ENCODE data around the gene OBSCN. TPM values are rescaled to one million over a fixed set of nuclear protein-coding genes. Genes with fewer than 3 reads are reported as not detected.

Gene OBSCN
- total and polyA plus RNA-seq, 4 donors = 0.54 to 5.6 (median 2.7) TPM

- H3K36me3 ChIP-seq (ENCODE audit: control insufficient read depth in 4 of 4, insufficient read depth in 3 of 4, low read depth in 1 of 4, low read length in 3 of 4) = no peaks in the 10 kb centered on the region
- WGBS = 93% methylated on average over 18 of the region's 18 CpGs
- no peak for DNase-seq (ENCODE audit: low spot score)
Measured at GRCh38 chr1:228334954-228335353, 127.1 kb downstream of the OBSCN start.

More at GRCh38 chr1:228334954-228335353, 127.1 kb downstream of the OBSCN start:
- no peaks in the 10 kb centered on the region for H3K4me1 ChIP-seq (ENCODE audit: control insufficient read depth in 4 of 4, insufficient read depth in 4 of 4, low read length in 3 of 4)
- H3K9me3 ChIP-seq (ENCODE audit: control insufficient read depth in 4 of 4, low read length in 3 of 4) = no peaks in the 10 kb centered on the region
- no peaks in the 10 kb centered on the region for H3K27me3 ChIP-seq (ENCODE audit: control insufficient read depth in 4 of 4, insufficient read depth in 4 of 4, low read length in 3 of 4)
- no peak overlapping the region for H3K27ac ChIP-seq (ENCODE audit: low read depth in 1 of 2, low read length in 2 of 2)
- TF ChIP-seq, protein P1, sequence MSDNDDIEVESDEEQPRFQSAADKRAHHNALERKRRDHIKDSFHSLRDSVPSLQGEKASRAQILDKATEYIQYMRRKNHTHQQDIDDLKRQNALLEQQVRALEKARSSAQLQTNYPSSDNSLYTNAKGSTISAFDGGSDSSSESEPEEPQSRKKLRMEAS (IDR thresholded peaks at IDR 0.05) = no peak
- TF ChIP-seq, protein P2, sequence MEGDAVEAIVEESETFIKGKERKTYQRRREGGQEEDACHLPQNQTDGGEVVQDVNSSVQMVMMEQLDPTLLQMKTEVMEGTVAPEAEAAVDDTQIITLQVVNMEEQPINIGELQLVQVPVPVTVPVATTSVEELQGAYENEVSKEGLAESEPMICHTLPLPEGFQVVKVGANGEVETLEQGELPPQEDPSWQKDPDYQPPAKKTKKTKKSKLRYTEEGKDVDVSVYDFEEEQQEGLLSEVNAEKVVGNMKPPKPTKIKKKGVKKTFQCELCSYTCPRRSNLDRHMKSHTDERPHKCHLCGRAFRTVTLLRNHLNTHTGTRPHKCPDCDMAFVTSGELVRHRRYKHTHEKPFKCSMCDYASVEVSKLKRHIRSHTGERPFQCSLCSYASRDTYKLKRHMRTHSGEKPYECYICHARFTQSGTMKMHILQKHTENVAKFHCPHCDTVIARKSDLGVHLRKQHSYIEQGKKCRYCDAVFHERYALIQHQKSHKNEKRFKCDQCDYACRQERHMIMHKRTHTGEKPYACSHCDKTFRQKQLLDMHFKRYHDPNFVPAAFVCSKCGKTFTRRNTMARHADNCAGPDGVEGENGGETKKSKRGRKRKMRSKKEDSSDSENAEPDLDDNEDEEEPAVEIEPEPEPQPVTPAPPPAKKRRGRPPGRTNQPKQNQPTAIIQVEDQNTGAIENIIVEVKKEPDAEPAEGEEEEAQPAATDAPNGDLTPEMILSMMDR (IDR thresholded peaks at IDR 0.05; ENCODE audit: low read depth, low read length, missing input control) = no peak
- TF ChIP-seq, protein P3, sequence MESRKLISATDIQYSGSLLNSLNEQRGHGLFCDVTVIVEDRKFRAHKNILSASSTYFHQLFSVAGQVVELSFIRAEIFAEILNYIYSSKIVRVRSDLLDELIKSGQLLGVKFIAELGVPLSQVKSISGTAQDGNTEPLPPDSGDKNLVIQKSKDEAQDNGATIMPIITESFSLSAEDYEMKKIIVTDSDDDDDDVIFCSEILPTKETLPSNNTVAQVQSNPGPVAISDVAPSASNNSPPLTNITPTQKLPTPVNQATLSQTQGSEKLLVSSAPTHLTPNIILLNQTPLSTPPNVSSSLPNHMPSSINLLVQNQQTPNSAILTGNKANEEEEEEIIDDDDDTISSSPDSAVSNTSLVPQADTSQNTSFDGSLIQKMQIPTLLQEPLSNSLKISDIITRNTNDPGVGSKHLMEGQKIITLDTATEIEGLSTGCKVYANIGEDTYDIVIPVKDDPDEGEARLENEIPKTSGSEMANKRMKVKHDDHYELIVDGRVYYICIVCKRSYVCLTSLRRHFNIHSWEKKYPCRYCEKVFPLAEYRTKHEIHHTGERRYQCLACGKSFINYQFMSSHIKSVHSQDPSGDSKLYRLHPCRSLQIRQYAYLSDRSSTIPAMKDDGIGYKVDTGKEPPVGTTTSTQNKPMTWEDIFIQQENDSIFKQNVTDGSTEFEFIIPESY (IDR thresholded peaks at IDR 0.05) = no peak
- no peak for TF ChIP-seq GABPA (IDR thresholded peaks at IDR 0.05 in 1 of 2, conservative IDR thresholded peaks at IDR 0.05 in 1 of 2)
- TF ChIP-seq RAD21 (IDR thresholded peaks at IDR 0.05) = no peak
- TF ChIP-seq FOXA2 (IDR thresholded peaks at IDR 0.05) = no peak
- TF ChIP-seq FOXA1 (IDR thresholded peaks at IDR 0.05) = no peak
- TF ChIP-seq JUND (IDR thresholded peaks at IDR 0.05) = no peak
- no peak for TF ChIP-seq YY1 (IDR thresholded peaks at IDR 0.05)
- TF ChIP-seq, protein P4, sequence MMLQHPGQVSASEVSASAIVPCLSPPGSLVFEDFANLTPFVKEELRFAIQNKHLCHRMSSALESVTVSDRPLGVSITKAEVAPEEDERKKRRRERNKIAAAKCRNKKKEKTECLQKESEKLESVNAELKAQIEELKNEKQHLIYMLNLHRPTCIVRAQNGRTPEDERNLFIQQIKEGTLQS (IDR thresholded peaks at IDR 0.05) = no peak
- no peak for TF ChIP-seq REST (IDR thresholded peaks at IDR 0.05)
- no peak for TF ChIP-seq RXRA (IDR thresholded peaks at IDR 0.05)
- H3K4me3 ChIP-seq (ENCODE audit: low read depth in 1 of 3, low read length in 3 of 3) = no peak overlapping the region
- no peak overlapping the region for H3K9ac ChIP-seq (ENCODE audit: low read depth in 1 of 2, low read length in 2 of 2)
